ENCODE data around the gene LIPC. TPM values are rescaled to one million over a fixed set of nuclear protein-coding genes. Genes with fewer than 3 reads are reported as not detected.

Gene LIPC
- 0.11 to 0.21 TPM in 2 of 5 replicates, not detected in the others for total RNA-seq (2022; extraction: Qiagen RNA extraction; ENCODE audit: low read depth)

GRCh38 chr15:58431221-58432149 is at the start of gene LIPC:
TSS of gene LIPC (plus strand) at chr15:58431991. CDS start at chr15:58432033, 42 bp downstream.

Data from A549 treated with CpdA at 1 μM for 4 hours (cell line).